Measurements from ENCODE around the gene MAP3K10. TPM values are rescaled to one million over a fixed set of nuclear protein-coding genes. Genes with fewer than 3 reads are reported as not detected.

Gene MAP3K10
- total and polyA plus RNA-seq, 9 donors = 4.2 to 12.6 (median 11.0) TPM

DNA sequence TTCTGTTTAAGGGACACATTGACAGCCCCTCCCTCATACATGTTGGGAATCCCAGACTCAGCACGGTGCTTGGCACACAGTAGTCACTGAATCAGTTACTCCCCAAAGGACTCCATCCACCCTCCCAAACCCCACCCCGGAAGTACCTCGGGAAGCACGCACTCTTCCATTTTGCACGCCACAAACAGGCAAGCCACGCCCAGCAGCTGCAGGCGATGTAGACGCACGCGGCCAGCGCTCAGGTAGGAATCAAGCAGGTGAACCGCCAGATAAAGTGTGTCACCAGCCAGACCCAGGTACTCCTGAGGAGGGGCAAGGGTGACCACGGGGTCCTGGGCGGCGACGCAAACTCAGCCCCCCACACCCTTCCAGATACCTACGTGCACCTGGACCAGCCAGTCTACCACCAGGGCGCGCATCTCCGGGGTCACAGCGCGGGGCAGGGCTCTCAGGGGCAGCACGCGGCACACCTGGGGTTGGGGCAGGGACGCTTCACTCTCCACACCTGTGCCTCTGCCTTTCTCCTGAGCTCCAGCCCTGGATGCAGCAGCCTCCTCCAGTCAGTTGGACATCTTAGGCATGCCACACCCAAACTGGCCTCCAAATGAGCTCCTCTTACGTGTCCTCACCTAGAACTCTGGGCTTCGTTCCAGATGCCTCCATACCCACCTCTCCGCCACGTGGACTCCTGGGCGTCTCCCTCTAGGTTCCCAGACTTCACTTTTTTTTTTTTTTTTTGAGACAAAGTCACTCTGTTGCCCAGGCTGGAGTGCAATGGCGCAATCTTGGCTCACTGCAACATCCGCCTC is 33.3 kb downstream of the MAP3K10 start:
- WGBS (ENCODE audit: insufficient coverage) = 83% methylated on average over 32 of the region's 32 CpGs
- no peak for DNase-seq
- Histone ChIP-seq H3K9me3 (replicated peaks; ENCODE audit: control insufficient read depth, low read depth, low read length) (no peaks in the 10 kb centered on the region), H3K27ac (ENCODE audit: low read length) (no peak overlapping the region), H3K36me3 (ENCODE audit: control insufficient read depth, insufficient read depth, low read length) (no peaks in the 10 kb centered on the region), H3K27me3 (ENCODE audit: control insufficient read depth, insufficient read depth, low read length) (peaks cover 63% of the 10 kb centered on the region), H3K4me1 (ENCODE audit: control insufficient read depth, insufficient read depth, low read length) (peaks cover 15% of the 10 kb centered on the region), H3K4me3 (ENCODE audit: low read length) (no peak overlapping the region)

DNA sequence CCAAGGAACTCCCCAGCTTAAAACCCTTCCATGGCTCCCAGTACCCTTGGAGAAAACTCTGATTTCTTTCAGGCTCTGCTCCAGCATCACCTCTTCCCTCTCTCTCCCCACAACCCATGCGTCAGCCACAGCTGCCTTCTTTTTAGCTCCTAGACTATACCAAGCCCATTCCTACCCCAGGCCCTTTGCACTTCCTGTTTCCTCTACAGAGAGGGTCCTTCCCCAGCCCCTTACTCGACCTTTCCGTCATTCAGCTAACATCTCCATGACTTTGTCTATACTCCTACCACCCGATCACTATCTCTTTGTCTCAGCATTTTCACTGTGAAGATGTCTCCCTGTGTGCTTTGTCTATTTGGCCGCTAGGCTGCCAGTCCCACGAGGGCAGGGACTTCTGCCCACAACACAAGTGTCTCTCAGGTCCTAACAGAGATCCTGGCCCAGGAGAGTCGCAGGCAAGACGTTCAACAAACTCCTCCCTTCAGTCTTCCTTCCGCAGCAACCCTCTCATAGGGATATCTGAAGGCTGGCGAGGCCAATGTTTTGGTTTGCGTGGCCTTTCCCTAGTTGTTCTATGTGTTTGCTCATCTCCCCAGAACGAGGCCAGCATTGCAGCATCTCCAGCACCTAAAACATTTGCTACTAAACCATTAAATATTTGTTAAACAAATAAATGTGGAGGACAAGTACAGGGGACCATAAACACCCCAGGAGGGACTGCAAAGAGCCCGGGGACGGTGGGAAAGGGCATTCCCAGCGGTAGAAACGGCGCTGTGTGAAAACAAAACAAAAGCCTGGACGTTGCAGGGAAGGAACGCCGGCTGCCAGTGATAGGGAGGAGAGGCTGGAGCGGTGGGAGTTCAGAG is 34.4 kb downstream of the MAP3K10 start:
- 29% methylated on average over 15 of the region's 21 CpGs for WGBS (ENCODE audit: insufficient coverage)

DNA sequence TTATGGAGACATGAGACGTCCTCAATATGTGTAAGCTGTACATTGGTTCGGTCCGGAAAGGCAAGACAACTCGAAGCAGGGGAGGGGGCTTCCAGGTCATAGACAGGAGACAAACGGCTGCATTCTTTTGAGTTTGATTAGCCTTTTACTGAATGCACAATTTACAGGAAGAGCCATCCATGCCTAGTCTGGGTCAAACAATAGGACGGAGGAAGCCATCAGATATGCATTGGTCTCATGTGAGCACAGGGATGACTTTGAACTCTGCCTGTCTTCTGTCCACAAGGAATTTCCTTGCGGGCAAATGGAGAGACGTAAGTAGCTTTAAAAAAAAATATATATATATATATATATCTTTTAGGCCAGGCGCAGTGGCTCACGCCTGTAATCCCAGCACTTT is 37.1 kb downstream of the MAP3K10 start:
- WGBS (ENCODE audit: insufficient coverage) = 78% methylated on average over 5 of the region's 10 CpGs
- DNase-seq = no peak
- Histone ChIP-seq H3K9me3 (replicated peaks; ENCODE audit: control insufficient read depth, low read depth, low read length) (no peaks in the 10 kb centered on the region), H3K4me3 (ENCODE audit: low read length) (no peak overlapping the region), H3K36me3 (ENCODE audit: control insufficient read depth, insufficient read depth, low read length) (peaks cover 5% of the 10 kb centered on the region), H3K27ac (ENCODE audit: low read length) (no peak overlapping the region), H3K27me3 (ENCODE audit: control insufficient read depth, insufficient read depth, low read length) (peaks cover 44% of the 10 kb centered on the region), H3K4me1 (ENCODE audit: control insufficient read depth, insufficient read depth, low read length) (peaks cover 28% of the 10 kb centered on the region)

More for the DNA sequence above, 34.4 kb downstream of the MAP3K10 start:
- Histone ChIP-seq H3K4me3 (ENCODE audit: low read length) (no peak overlapping the region), H3K9me3 (replicated peaks; ENCODE audit: control insufficient read depth, low read depth, low read length) (no peaks in the 10 kb centered on the region), H3K36me3 (ENCODE audit: control insufficient read depth, insufficient read depth, low read length) (no peaks in the 10 kb centered on the region), H3K4me1 (ENCODE audit: control insufficient read depth, insufficient read depth, low read length) (peaks cover 15% of the 10 kb centered on the region), H3K27me3 (ENCODE audit: control insufficient read depth, insufficient read depth, low read length) (peaks cover 53% of the 10 kb centered on the region), H3K27ac (ENCODE audit: low read length) (no peak overlapping the region)
- peak; percentile 45 for DNase-seq

DNA sequence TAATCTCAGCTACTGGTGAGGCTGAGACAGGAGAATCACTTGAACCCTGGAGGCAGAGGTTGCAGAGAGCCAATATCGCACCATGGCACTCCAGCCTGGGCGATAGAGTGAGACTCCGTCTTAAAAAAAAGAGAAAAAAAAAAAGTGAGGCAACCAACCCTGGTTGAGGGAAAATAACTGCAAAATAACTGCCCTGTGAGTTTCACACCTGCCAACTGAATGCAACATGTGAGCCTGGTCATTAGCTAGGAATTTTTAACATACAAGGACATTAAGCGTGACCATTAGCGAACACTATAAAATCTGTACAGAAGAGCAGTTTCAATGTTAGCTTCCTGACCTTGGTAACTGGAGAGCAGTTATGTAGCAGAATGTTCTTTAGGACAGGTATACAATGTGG is 37.6 kb downstream of the MAP3K10 start:
- no peak overlapping the region for H3K27ac ChIP-seq (ENCODE audit: low read length)
- H3K36me3 ChIP-seq (ENCODE audit: control insufficient read depth, insufficient read depth, low read length) = peaks cover 10% of the 10 kb centered on the region
- H3K27me3 ChIP-seq (ENCODE audit: control insufficient read depth, insufficient read depth, low read length) = peaks cover 38% of the 10 kb centered on the region
- no peaks in the 10 kb centered on the region for H3K9me3 ChIP-seq (replicated peaks; ENCODE audit: control insufficient read depth, low read depth, low read length)
- H3K4me1 ChIP-seq (ENCODE audit: control insufficient read depth, insufficient read depth, low read length) = peaks cover 28% of the 10 kb centered on the region
- DNase-seq = no peak
- 100% methylated on average over 2 of the region's 5 CpGs for WGBS (ENCODE audit: insufficient coverage)
- H3K4me3 ChIP-seq (ENCODE audit: low read length) = no peak overlapping the region

DNA sequence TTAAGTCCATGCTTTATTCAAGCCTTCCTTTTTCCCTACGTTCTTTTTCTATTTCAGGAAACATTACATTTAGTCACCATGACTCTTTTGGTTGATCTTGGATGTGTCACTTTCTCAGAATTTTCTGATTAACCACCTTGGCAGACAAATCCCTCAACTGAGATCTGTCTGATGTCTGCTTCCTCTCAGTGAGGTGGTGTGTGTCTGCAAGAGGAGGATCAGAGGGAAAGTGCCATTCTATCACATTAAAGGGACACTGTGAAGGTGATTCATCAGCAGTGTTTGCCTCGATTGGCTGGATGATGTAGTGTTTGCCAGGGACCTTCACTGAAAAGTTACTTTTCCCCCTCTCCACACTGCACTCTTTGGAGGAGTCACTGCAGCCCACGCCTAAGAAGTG is 38.3 kb downstream of the MAP3K10 start:
- H3K9me3 ChIP-seq (replicated peaks; ENCODE audit: control insufficient read depth, low read depth, low read length) = no peaks in the 10 kb centered on the region
- peaks cover 17% of the 10 kb centered on the region for H3K36me3 ChIP-seq (ENCODE audit: control insufficient read depth, insufficient read depth, low read length)
- no peak overlapping the region for H3K4me3 ChIP-seq (ENCODE audit: low read length)
- peaks cover 32% of the 10 kb centered on the region for H3K27me3 ChIP-seq (ENCODE audit: control insufficient read depth, insufficient read depth, low read length)
- H3K27ac ChIP-seq (ENCODE audit: low read length) = no peak overlapping the region
- no peak for DNase-seq
- peaks cover 28% of the 10 kb centered on the region for H3K4me1 ChIP-seq (ENCODE audit: control insufficient read depth, insufficient read depth, low read length)
- WGBS (ENCODE audit: insufficient coverage) = no CpG with 5 or more reads among the region's 3 CpGs

DNA sequence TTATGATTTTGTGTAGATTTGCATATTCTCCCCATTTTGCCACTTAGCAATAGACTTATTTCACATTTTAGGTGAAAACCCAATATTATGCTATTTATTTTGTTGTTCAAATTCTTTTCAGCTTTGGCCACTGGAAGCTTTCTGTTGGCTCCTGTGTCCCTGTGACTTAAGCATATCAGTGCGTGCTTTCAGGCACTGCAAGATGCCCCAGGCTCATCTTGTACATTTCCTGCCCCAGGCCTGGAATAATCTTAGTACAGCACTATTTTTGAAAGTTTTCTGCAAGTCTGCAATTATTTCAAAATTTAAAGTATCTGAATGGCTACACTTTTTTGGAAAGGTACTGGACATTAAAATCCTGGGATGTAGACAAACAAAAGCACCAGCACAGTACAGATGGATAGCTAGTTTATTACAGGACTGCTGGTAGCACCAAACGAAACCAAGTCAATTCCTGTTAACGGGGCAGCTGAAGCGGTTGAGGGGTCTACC is 38.7 kb downstream of the MAP3K10 start:
- peaks cover 28% of the 10 kb centered on the region for H3K27me3 ChIP-seq (ENCODE audit: control insufficient read depth, insufficient read depth, low read length)
- 38% methylated on average over 2 of the region's 4 CpGs for WGBS (ENCODE audit: insufficient coverage)
- H3K27ac ChIP-seq (ENCODE audit: low read length) = no peak overlapping the region
- H3K36me3 ChIP-seq (ENCODE audit: control insufficient read depth, insufficient read depth, low read length) = peaks cover 22% of the 10 kb centered on the region
- no peak for DNase-seq
- no peak overlapping the region for H3K4me3 ChIP-seq (ENCODE audit: low read length)
- no peaks in the 10 kb centered on the region for H3K9me3 ChIP-seq (replicated peaks; ENCODE audit: control insufficient read depth, low read depth, low read length)
- H3K4me1 ChIP-seq (ENCODE audit: control insufficient read depth, insufficient read depth, low read length) = peaks cover 28% of the 10 kb centered on the region

GRCh38 chr19:40231057-40231456 is 39.8 kb downstream of the MAP3K10 start:
- Histone ChIP-seq H3K27ac (ENCODE audit: low read length) (no peak overlapping the region), H3K27me3 (ENCODE audit: control insufficient read depth, insufficient read depth, low read length) (peaks cover 17% of the 10 kb centered on the region), H3K36me3 (ENCODE audit: control insufficient read depth, insufficient read depth, low read length) (peaks cover 32% of the 10 kb centered on the region), H3K4me3 (ENCODE audit: low read length) (no peak overlapping the region), H3K9me3 (replicated peaks; ENCODE audit: control insufficient read depth, low read depth, low read length) (no peaks in the 10 kb centered on the region), H3K4me1 (ENCODE audit: control insufficient read depth, insufficient read depth, low read length) (peaks cover 20% of the 10 kb centered on the region)
- 100% methylated on average over 1 of the region's 6 CpGs for WGBS (ENCODE audit: insufficient coverage)
- DNase-seq = no peak

- no peaks in the 10 kb centered on the region for H3K9me3 ChIP-seq (replicated peaks; ENCODE audit: control insufficient read depth, low read depth, low read length)
- no peak overlapping the region for H3K4me3 ChIP-seq (ENCODE audit: low read length)
- peaks cover 13% of the 10 kb centered on the region for H3K4me1 ChIP-seq (ENCODE audit: control insufficient read depth, insufficient read depth, low read length)
- no peak overlapping the region for H3K27ac ChIP-seq (ENCODE audit: low read length)
- no peak for DNase-seq
- 38% methylated on average over 7 of the region's 16 CpGs for WGBS (ENCODE audit: insufficient coverage)
- H3K27me3 ChIP-seq (ENCODE audit: control insufficient read depth, insufficient read depth, low read length) = peaks cover 10% of the 10 kb centered on the region
- H3K36me3 ChIP-seq (ENCODE audit: control insufficient read depth, insufficient read depth, low read length) = peaks cover 39% of the 10 kb centered on the region
Measured at GRCh38 chr19:40231544-40232424, 40.6 kb downstream of the MAP3K10 start.

DNA sequence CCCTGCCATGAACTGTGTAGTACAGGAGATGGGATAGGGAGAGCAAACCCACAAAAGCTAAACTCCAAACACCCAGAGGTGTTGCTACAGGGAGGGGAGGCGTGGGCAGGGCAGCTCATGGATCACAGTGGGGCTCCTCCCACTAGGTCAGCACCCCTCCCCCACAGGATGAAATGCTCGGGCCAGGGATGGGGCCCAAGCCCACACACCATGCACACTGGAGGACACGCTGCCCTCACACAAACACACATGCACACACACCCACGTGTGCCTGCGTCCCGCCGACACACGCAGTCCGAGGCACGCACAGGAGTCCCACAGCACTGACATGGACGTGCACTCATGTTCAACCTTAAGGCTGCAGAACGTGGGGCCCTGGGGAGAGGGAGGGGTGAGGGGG is 41.3 kb downstream of the MAP3K10 start:
- H3K4me3 ChIP-seq (ENCODE audit: low read length) = no peak overlapping the region
- WGBS (ENCODE audit: insufficient coverage) = 45% methylated on average over 2 of the region's 12 CpGs
- H3K9me3 ChIP-seq (replicated peaks; ENCODE audit: control insufficient read depth, low read depth, low read length) = no peaks in the 10 kb centered on the region
- peaks cover 13% of the 10 kb centered on the region for H3K4me1 ChIP-seq (ENCODE audit: control insufficient read depth, insufficient read depth, low read length)
- H3K27ac ChIP-seq (ENCODE audit: low read length) = no peak overlapping the region
- no peak for DNase-seq
- peaks cover 45% of the 10 kb centered on the region for H3K36me3 ChIP-seq (ENCODE audit: control insufficient read depth, insufficient read depth, low read length)
- H3K27me3 ChIP-seq (ENCODE audit: control insufficient read depth, insufficient read depth, low read length) = peaks cover 3% of the 10 kb centered on the region

Data from muscle of leg (tissue), 11 donors.